GM18505 (cell line): ENCODE measurements around the gene DNAH11.
A peak's percentile ranks its signal among the peaks of the same experiment; 100 is the strongest.

Source experiments
- ATAC-seq: cut with Tn5 transposase; IDR thresholded peaks from one replicate; pipeline ENCODE4 v1.9.1; 2021; ENCODE audit not compliant: unreplicated experiment
- POLR2A ChIP-seq: IDR thresholded peaks from 4 replicates; pipeline ENCODE4 v1.6.1; 2011; ENCODE audit warnings: borderline replicate concordance; ENCODE audit not compliant: insufficient read depth, insufficient read length; ENCODE audit errors: extremely low read depth

DNAH11 gene

DNA sequence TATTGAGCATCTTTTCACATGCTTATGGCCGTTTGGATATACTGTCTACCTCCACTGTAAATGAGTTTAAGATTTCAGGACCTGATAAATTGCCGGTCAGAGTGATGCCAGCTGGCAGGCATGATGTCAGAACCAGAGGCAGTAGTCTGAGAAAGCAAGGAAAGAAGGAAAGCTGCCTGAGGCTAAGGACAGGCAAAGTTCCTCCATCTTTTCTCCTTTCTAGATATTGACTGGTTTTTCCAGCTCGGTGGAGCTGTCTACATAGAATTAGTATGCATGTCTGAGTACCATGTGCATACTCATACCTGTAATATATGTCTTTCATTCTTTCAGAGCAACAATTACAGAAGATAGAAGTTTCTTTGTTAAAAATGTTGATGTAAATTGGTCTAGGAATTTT is 350.6 kb downstream of the DNAH11 start:
- no peak for TF ChIP-seq POLR2A

DNA sequence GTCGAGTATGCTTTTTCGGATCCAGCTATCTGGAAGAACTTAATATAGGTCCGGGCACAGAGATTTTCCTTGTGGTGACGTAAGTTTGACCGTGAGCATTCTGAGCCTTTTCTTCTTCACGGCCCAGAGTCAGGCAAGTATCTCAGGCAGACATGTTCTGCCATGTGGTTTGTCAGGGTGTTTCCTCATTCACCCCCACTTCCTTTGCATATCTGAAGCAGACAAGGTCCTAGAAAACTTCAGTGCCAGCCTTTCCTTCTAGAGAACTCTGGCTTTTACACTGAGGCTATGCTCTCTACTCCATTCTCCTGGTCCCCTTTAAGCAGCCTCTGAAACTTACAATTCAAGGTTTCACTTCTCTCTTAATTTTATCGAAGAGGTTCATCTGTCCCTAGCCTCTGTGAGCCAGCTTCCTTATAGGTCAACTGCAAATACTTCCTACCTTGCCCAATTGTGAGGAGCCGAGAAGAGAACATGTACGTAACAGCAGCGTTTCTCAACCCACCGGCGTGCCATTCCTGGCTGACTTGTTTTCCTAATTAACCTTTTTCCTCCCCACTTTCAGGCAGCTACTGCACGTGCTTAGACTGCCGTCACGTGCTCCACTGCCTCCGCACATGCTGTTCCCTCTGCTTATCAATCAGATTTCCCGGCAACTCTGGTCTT is 355.6 kb downstream of the DNAH11 start:
- TF ChIP-seq POLR2A = no peak
- peak; percentile 97 for ATAC-seq

More for the DNA sequence above, 350.6 kb downstream of the DNAH11 start:
- no peak for ATAC-seq

DNA sequence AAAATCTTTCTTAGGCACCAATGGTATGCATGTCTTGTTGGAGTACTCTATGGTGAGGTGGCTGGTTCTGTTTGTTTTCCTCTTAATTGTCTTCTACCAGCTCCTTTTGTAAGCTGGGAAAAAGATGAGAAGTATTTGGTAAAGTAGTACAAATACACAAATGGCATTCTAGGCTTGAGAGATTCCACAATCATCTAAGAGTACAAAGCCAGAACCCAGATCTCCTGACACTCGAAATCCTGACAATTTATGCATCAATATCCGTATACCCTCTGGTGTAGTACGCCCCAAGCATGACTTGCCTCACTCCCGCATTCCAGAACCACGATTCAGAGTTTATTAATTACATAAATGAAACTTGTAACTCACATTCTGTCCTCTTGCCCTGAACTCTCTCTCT is 359.4 kb downstream of the DNAH11 start:
- ATAC-seq = no peak
- TF ChIP-seq POLR2A = no peak

DNA sequence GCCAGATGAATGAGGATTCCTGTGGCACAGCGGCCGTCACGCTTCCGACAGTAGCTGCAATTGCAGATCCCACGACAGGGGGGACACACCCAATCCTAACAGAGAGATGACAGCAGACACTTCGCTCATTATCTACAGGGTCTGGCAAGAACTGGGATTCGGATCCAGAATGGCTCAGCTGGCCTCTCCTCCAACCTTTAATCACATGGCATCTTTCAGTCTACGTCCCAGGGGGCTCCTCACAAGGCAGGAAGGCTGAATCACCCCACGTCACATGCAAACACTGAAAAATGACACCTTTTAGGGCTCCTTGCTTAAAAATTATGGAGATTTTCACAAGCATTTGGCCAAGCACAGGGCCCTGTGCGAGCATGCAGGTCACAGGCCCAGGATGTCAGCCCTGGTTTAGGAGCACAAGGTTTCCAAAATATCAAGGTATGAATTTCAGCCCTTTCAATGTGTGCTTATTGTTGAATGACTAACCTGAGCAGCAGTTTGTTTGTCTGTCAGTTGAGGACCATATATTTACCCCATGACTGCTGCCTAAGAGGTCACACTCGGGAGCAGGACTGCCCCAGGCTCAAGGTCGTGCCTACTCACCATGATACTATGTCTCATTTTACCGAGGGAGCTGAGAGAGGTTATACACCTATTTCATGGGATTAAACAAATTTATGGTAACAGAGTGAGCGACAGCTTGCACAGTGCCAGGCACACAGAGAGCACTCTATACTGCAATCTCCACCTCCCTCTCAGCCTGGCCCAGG is 360.4 kb downstream of the DNAH11 start:
- no peak for ATAC-seq

DNA sequence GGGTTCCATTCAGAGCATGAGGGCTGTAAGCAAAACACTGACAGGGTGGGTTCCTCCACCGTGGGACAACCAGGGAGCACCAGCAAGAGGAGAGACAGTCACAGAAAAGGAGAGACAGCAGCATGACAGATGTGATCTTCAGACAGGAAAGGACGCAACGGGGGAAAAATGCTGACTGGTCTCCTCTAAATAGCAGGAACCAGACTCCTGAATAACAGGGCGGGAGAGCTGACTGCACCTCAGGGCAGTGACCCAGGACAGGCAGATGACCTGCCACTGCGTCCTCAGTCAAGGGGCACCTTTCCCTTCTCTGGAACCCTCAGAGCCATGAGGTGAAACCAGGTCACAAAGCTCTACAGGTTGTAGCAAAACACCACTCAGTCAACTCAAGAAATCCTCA is 365.9 kb downstream of the DNAH11 start:
- ATAC-seq = no peak
- TF ChIP-seq POLR2A = no peak

More for the DNA sequence above, 360.4 kb downstream of the DNAH11 start:
- TF ChIP-seq POLR2A = no peak

DNA sequence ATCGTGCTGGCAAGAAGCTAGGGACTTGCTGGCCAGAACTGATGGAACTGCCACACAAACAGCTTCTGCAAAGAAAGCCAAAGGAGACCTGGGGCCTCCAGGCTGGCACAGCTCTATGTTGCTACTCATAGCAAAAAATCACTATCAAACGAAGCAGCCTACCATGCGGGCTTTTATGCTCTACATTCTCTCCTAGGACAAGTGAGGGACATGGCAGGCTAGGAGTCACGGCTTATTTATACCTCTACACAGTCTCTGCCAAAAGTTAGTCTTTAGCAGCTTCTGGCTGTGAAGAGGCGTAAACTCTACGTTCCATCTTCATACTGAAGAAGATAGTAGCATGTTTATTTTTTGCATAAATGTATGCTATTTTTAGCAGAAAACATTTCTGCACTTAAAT is 367.4 kb downstream of the DNAH11 start:
- no peak for TF ChIP-seq POLR2A
- no peak for ATAC-seq

DNA sequence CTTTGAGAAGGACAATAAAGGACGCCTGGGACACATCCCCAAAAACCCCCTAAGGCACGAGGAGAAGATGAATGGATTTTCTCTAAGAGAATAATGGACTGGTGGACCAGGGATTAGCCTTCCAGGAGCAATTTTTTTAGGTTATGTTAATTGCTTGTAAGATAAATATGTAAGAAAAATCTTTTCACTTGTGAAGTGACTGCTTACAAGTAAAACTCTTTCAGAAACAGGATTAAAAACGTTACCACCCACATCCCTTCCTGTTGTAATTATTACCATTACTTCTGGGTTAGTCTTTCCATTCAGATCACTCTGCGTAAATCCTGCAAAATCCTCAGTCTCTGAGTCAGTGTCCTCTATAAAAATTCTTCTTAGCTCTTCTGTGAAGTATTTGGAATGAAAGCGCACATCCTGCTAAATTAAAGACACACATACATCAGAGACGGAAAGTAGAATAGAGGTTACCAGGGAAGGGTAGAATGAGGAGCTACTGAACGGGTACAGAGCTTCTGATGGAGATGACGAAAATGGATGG is 368.6 kb downstream of the DNAH11 start:
- no peak for ATAC-seq
- no peak for TF ChIP-seq POLR2A

DNA sequence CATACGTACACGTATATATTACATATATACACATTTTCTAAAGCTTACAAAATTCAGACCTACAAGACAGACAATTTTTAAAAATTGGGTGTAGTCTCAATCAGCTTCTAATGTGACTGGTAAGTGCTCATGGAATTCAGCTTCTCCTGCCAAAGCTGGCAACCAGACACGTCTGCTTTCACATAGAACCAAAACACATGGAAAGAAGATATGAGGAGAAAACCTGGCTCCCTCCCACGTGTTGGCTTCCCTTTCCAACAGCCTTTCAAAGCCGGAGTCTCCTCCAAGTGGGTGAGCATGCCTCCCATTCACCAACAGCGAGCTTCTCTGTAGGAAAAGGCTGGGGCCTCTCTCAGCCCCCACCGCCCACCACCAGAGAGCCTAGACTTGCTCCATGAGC is 369.5 kb downstream of the DNAH11 start:
- no peak for TF ChIP-seq POLR2A
- no peak for ATAC-seq

DNA sequence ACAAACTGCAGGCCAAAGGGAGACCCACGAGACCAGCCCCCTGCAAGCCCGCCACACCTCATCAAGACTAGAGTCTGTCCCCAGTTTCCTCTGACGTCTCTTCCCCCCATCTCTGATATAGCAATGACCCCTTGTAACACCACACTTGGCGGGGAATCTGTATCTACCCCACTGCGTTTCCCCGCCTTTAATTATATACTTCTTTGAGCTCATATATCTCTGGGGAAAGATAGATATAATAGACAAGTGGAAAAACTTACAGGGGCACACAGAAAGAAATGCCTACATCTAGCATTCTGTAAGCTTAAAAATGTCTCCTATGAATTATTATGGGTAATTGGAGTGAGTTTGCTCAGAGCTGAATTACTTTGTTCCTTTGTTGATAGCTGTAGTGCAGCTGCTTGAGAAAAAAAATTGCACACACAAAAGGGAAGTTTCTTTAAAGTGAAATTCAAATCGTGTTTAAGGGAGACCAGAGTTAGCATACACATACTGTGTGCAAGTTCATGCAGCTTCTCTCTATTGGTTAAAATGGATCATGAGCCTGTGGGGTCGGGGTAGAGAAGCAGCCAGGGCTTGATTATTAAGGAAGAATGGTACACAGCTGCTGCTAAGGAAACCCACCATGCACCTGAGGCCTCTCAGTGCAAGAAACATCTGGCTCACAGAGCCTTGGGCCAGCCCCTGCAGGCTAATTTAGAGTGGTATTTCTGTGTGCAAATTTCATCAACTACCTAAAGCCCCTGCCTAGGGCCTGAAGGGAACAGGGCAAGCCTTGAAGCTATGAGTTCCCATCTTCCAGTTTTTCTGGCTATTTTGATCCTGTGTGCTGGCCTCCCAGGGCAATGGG is 370.3 kb downstream of the DNAH11 start:
- no peak for ATAC-seq
- TF ChIP-seq POLR2A = no peak

DNA sequence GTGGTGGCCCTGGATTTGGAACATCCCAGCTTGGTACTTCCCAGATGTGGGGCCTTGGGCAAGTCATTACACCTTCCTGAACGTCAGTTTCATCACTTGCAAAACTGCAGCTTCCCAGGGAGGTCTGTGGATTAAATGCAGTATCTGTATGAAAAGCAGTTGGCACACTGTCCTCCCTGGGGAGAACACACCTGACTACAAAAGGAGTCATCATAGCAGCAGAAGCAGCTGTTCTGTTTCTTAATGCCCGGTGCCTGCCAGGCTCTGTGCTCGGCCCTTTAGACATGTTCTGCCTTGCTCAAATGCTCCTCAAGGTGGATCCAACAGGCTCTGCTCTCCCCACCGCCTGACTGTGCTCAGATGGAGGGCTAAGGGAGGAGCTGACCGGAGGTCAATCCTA is 371.8 kb downstream of the DNAH11 start:
- ATAC-seq = no peak
- TF ChIP-seq POLR2A = no peak

DNA sequence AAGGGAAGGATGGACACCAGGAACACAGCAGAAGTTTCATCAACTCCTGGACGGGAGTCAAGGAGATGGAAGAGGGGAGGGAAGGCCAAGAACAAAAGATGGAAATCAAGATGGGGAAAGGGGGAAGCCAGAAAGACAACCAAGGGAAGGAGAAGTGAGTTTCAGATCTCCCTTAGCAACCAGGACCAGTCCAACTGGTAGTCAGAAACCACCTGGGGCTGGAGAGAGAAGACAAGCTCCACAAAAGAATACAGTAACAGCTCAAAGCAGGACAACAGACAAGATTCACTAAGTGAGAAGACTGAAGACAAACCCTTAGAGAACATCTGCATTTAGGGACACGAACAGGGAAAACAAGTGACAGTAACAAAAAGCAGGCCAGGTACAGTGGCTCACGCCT is 372.3 kb downstream of the DNAH11 start:
- no peak for ATAC-seq
- no peak for TF ChIP-seq POLR2A

DNA sequence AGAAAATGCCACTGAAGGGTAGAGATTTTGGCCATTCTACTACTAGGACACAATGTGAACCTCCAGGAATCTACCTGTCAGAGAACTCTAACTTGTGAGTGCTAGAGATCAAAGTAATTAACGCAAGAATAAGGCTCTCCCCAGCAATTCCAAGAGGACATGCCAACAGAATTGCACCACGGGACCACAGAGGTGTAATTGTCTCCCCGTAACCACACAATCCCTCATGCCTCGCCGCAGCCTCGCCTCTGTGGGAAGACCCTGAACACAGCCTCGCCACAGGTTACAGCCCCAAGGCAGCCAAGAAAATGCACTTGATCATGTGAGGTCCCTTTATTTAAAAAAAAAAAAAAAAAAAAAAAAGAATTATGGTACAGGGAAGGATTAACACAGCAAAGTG is 373.3 kb downstream of the DNAH11 start:
- TF ChIP-seq POLR2A = no peak
- ATAC-seq = no peak

DNA sequence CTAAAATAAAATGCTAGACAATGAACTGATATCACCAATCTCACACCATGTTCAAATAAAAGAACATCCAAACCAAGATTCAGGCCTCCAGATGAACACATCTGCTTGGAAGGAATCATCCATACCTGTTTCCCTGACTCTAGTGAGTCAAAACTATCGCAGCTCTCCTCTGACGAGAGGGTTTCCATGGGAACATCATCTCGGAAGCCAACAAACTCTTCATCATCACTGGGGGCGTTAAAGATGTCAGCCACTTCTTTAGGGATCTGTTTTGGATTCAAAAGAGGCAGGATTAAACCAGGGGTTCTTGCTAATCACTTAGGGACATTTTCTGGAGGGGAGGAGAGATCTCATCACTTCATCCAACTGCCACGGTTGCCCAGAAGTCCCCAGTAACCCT is 373.8 kb downstream of the DNAH11 start:
- no peak for ATAC-seq
- TF ChIP-seq POLR2A = no peak
